ENCODE data around the gene ETHE1.

GRCh38 chr19:43552616-43553015 lies 25.6 kb upstream of the ETHE1 start:
- TF ChIP-seq CTCF (IDR thresholded peaks at IDR 0.05), result no peak
- TF ChIP-seq POLR2A (IDR thresholded peaks at IDR 0.05), result no peak
